NT2/D1 (cell line): ENCODE measurements around the gene BCAN.

Source experiments
- SUZ12 ChIP-seq: IDR thresholded peaks from 2 replicates; pipeline ENCODE4 v1.6.1; 2011; ENCODE audit not compliant: insufficient read length, insufficient read depth; ENCODE audit errors: extremely low read depth
- YY1 ChIP-seq: IDR thresholded peaks from 2 replicates; pipeline ENCODE4 v1.6.1; 2011; ENCODE audit not compliant: insufficient read length, insufficient read depth

- TF ChIP-seq SUZ12: no peak
- TF ChIP-seq YY1: no peak
These were observed 22.3 kb upstream of the BCAN start for GRCh38 chr1:156619582-156619955.
